Ovary (tissue), 3 donors: ENCODE results near the gene RSBN1L.

ENCODE experiments used
- EP300 ChIP-seq: sonication (generic); formaldehyde crosslinking; IDR thresholded peaks from one replicate; pipeline ENCODE4 v1.6.1; 2017; ENCODE audit warnings: antibody characterized with exemption
- POLR2A ChIP-seq: fragments of 450-650 bp; IDR thresholded peaks from one replicate; pipeline ENCODE4 v1.6.1; 2017; ENCODE audit warnings: antibody characterized with exemption, mild to moderate bottlenecking, moderate library complexity
- TF ChIP-seq, protein P1 (sequence below), 3 donors: fragments of 450-650 bp in 2 of 3; fragments of 200-600 bp in 1 of 3; IDR thresholded peaks; one replicate each; pipeline versions ENCODE4 v1.5.1 to v1.8.0; 2016 to 2022; ENCODE audit warnings: antibody characterized with exemption in 3 of 3, mild to moderate bottlenecking in 1 of 3
- donor health status: DM: no; HTN: no; CAD: no.

DNA sequence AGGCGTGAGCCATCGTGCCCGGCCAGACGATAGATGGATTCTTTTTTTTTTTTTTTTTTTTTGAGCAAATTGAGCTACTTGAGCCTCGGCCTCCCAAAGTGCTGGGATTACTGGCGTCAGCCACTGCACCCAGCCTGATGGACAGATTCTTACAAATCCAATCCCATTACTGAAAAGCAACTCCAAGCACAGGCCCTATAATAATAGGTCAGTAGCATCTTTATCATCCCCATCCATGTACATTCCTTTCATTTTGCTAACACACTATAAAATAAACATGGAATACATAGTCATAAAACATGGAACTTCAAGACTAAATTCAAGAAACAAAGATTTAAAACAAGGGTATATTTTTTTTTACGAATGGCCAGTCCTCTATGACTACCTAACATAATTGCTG, 16.0 kb upstream of the RSBN1L start:
- TF ChIP-seq POLR2A (no peak), EP300 (no peak)
- TF ChIP-seq, protein P1, sequence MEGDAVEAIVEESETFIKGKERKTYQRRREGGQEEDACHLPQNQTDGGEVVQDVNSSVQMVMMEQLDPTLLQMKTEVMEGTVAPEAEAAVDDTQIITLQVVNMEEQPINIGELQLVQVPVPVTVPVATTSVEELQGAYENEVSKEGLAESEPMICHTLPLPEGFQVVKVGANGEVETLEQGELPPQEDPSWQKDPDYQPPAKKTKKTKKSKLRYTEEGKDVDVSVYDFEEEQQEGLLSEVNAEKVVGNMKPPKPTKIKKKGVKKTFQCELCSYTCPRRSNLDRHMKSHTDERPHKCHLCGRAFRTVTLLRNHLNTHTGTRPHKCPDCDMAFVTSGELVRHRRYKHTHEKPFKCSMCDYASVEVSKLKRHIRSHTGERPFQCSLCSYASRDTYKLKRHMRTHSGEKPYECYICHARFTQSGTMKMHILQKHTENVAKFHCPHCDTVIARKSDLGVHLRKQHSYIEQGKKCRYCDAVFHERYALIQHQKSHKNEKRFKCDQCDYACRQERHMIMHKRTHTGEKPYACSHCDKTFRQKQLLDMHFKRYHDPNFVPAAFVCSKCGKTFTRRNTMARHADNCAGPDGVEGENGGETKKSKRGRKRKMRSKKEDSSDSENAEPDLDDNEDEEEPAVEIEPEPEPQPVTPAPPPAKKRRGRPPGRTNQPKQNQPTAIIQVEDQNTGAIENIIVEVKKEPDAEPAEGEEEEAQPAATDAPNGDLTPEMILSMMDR (IDR thresholded peaks at IDR 0.05), result no peak
